Lung (tissue), 12 donors: ENCODE results near the gene DNAJC4. TPM values are rescaled to one million over a fixed set of nuclear protein-coding genes. Genes with fewer than 3 reads are reported as not detected.

ENCODE experiments used
- ATAC-seq: fragments of 200-7000 bp; cut with Tn5 transposase; one replicate; pipeline ENCODE4 v1.9.1; 2020; ENCODE audit warnings: moderate number of reproducible peaks; ENCODE audit not compliant: insufficient read depth, low FRiP score
- DNase-seq, 3 donors: peaks; one replicate each; pipeline ENCODE4 v3.0.0-alpha.2; 2013 to 2017
- H3K27ac ChIP-seq, 2 donors: one replicate each; pipeline ENCODE4 v1.5.1; 2013; ENCODE audit warnings: mild to moderate bottlenecking in 2 of 2, moderate library complexity in 2 of 2, control low read depth in 1 of 2, inconsistent platforms in 1 of 2, low read depth in 1 of 2, low read length in 1 of 2
- H3K27me3 ChIP-seq, 3 donors: one replicate each; pipeline ENCODE4 v1.5.1; 2013; ENCODE audit warnings: low read length in 2 of 3; ENCODE audit not compliant: control insufficient read depth in 3 of 3, insufficient read depth in 3 of 3
- H3K36me3 ChIP-seq, 4 donors: one replicate each; pipeline ENCODE4 v1.5.1; 2013; ENCODE audit warnings: low read length in 4 of 4, mild to moderate bottlenecking in 1 of 4, moderate library complexity in 1 of 4; ENCODE audit not compliant: control insufficient read depth in 4 of 4, insufficient read depth in 4 of 4
- H3K4me1 ChIP-seq, 5 donors: one replicate each; pipeline ENCODE4 v1.5.1; 2013; ENCODE audit warnings: low read length in 5 of 5, mild to moderate bottlenecking in 2 of 5, moderate library complexity in 1 of 5; ENCODE audit not compliant: control insufficient read depth in 5 of 5, insufficient read depth in 5 of 5
- H3K4me3 ChIP-seq: one replicate; pipeline ENCODE4 v1.5.1; 2013; ENCODE audit warnings: mild to moderate bottlenecking, control low read depth, moderate library complexity
- H3K9ac ChIP-seq, 2 donors: one replicate each; pipeline ENCODE4 v1.5.1; 2013; ENCODE audit warnings: low read length in 2 of 2, control low read depth in 1 of 2; ENCODE audit not compliant: insufficient read depth in 1 of 2
- H3K9me3 ChIP-seq, 4 donors: one replicate each; pipeline ENCODE4 v1.5.1; 2013; ENCODE audit warnings: low read length in 3 of 4, mild to moderate bottlenecking in 1 of 4, moderate library complexity in 1 of 4; ENCODE audit not compliant: control insufficient read depth in 4 of 4, insufficient read depth in 3 of 4
- WGBS, 2 donors: extraction: QIAGEN DNeasy Blood & Tissue Kit; methylation state at CpG; one replicate each; pipeline ENCODE4 v1.1.7; 2013; 5-methylcytosine and 5-hydroxymethylcytosine counted together
- polyA plus RNA-seq, 2 donors: library from polyadenylated mRNA; stranded (reverse); fragments of 200-250 nt; gene quantifications; one replicate each; pipeline ENCODE4 v1.2.1, GENCODE V29; 2013
- total RNA-seq, 2 donors: library from RNA; depleted of rRNA in 1 of 2; stranded (reverse); fragments of >200 nt in 1 of 2; gene quantifications; one replicate each; pipeline ENCODE4 v1.2.1, GENCODE V29; 2014 to 2021
- TF ChIP-seq, protein P1 (sequence below): IDR thresholded peaks from 2 replicates; pipeline ENCODE4 v1.5.1; 2012; ENCODE audit warnings: mild to moderate bottlenecking; ENCODE audit errors: control extremely low read depth, extremely low read depth
- donor health status: control.
- donor health status: control.
- donor health status: Bipolar disorder and iron deficiency.
- donor health status: healthy.
- donor health status: DM: yes; HTN: yes; CAD: no.

DNAJC4 gene
- total and polyA plus RNA-seq, 4 donors: 22.7 to 58.4 (median 34.4) TPM

DNA sequence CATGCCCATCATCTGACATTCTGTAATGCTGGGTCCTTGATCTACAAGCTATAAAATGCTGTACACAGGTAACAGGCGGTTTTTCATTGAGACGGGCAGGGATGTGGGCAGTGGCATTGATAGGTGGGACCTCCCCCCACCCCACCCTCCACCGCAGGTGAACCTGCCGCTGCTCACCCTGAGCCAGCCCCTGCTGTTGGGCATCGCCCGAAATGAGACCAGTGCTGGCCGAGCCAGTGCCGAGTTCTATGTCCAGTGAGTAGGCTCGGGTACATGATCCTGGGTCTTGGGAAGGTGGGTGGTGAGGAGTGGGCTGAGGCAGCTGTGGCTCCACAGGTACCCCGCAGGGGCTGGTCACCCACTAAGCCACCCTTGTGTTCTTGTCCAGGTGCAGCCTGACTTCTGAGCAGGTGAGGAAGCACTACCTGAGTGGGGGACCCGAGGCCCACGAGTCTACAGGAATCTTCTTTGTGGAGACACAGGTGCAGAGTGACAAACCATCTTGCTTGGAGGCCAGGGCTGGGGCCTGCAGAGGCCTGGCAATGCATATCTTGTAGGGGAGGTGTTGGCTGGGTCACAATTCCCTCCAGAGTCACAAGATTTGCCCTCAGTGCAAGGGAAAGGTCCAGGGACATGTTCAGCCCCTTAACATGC lies 1.1 kb upstream of the DNAJC4 start:
- DNase-seq (no peak), ATAC-seq (no peak)
- Histone ChIP-seq H3K36me3 (peaks cover 0 to 3% (median 0%) of the 10 kb centered on the region in 4 donors), H3K9ac (peak overlapping the region in 1 of 2 donors; percentile 55), H3K9me3 (no peaks in the 10 kb centered on the region), H3K4me3 (no peak overlapping the region), H3K27me3 (no peaks in the 10 kb centered on the region), H3K27ac (peak overlapping the region in 1 of 2 donors; percentile 90), H3K4me1 (peaks cover 0 to 41% (median 6%) of the 10 kb centered on the region in 5 donors)
- 92 to 98% methylated on average over 12 of the region's 12 CpGs for WGBS, 2 donors
- TF ChIP-seq, protein P1, sequence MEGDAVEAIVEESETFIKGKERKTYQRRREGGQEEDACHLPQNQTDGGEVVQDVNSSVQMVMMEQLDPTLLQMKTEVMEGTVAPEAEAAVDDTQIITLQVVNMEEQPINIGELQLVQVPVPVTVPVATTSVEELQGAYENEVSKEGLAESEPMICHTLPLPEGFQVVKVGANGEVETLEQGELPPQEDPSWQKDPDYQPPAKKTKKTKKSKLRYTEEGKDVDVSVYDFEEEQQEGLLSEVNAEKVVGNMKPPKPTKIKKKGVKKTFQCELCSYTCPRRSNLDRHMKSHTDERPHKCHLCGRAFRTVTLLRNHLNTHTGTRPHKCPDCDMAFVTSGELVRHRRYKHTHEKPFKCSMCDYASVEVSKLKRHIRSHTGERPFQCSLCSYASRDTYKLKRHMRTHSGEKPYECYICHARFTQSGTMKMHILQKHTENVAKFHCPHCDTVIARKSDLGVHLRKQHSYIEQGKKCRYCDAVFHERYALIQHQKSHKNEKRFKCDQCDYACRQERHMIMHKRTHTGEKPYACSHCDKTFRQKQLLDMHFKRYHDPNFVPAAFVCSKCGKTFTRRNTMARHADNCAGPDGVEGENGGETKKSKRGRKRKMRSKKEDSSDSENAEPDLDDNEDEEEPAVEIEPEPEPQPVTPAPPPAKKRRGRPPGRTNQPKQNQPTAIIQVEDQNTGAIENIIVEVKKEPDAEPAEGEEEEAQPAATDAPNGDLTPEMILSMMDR: no peak

DNA sequence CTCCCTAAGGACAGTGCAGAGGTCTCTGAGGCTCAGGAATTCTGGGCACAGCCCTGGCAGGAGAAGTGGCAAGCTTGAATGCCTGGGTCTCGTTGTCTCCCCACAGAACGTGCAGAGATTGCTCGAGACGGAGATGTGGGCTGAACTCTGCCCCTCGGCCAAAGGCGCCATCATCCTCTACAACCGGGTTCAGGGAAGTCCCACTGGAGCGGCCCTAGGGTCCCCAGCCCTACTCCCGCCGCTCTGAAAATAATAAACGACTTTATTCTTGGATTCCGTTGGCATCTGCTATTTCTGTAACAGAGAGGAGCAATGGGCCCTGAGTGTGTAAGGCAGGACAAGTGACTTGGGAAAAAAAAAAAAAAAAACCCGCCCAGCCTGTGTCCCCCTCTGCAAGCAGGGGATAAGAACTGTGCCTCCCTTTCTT lies 591 bp upstream of the DNAJC4 start:
- no peak for ATAC-seq
- Histone ChIP-seq H3K4me1 (peaks cover 0 to 41% (median 6%) of the 10 kb centered on the region in 5 donors), H3K36me3 (no peaks in the 10 kb centered on the region), H3K27me3 (no peaks in the 10 kb centered on the region), H3K27ac (peak overlapping the region; percentile 90 to 95), H3K4me3 (peak overlapping the region; percentile 9), H3K9me3 (no peaks in the 10 kb centered on the region), H3K9ac (peak overlapping the region; percentile 8 to 55)
- TF ChIP-seq, protein P1: no peak
- DNase-seq: no peak
- 37 to 46% methylated on average over 13 of the region's 13 CpGs for WGBS, 2 donors

DNA sequence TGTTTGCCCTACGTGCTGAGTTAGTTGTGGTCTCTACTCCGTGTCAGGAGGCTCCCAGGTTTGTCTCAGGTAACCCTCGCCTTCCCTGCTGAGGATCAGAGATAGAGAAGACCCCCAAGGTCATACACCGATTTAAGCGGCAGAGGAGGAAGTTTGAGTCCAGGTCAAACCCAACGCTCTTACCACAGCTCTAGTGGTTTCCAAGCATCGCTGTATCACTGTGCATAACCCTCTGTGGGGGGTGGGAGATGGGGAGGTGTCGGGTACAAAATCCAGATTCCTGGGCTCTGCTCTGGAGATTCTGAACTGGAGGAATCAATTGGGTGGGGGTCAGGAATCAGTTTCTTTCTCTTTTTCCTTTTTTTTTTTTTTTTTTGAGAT lies 627 bp downstream of the DNAJC4 start:
- Histone ChIP-seq H3K9me3 (no peaks in the 10 kb centered on the region), H3K9ac (peak overlapping the region; percentile 55 to 69), H3K4me1 (peaks cover 0 to 43% (median 9%) of the 10 kb centered on the region in 5 donors), H3K4me3 (peak overlapping the region; percentile 37), H3K27ac (peak overlapping the region; percentile 90 to 95), H3K27me3 (no peaks in the 10 kb centered on the region), H3K36me3 (no peaks in the 10 kb centered on the region)
- TF ChIP-seq, protein P1: no peak
- 5 to 8% methylated on average over 8 of the region's 8 CpGs for WGBS, 2 donors
- ATAC-seq: no peak
- peak in 1 of 3 donors; percentile 28 for DNase-seq
